NCI-H2196 (cell line): ENCODE measurements around the gene ACVRL1.

Source experiments
- DNase-seq: peaks from one replicate; lab custom pipeline; 2025; ENCODE audit not compliant: unreplicated experiment; lab: John Stamatoyannopoulos, UW

ACVRL1 gene

DNA sequence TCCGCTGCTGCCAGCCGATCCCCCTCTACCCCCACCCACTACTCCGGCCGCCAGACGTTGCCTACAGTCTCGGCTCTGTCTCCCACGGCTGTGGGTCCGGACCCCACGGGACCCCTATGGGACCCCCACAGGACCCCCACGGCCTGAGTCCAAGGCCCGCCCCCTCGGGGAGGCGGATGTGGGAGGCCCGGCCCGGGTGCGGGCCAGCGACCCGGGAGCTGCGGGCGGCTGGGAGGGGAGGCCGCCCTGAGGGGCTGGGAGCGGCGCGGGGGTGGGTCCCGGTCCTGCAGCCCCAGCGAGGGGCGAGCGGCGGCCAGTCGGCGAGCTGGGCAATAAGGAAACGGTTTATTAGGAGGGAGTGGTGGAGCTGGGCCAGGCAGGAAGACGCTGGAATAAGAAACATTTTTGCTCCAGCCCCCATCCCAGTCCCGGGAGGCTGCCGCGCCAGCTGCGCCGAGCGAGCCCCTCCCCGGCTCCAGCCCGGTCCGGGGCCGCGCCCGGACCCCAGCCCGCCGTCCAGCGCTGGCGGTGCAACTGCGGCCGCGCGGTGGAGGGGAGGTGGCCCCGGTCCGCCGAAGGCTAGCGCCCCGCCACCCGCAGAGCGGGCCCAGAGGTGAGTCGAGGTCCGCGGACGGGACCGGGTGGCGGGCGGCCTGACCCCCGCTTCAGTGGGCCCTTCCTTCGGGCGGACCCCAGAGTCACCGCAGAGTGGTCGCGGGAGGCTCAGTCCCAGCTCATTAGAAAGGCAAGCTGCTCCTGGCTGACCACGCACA lies at the start of gene ACVRL1:
Gene ACVRL1 (plus strand): TSS at position 422 of the 773 bp plus-strand sequence. CDS start 4,971 bp downstream, outside the sequence.
- no peak for DNase-seq

DNA sequence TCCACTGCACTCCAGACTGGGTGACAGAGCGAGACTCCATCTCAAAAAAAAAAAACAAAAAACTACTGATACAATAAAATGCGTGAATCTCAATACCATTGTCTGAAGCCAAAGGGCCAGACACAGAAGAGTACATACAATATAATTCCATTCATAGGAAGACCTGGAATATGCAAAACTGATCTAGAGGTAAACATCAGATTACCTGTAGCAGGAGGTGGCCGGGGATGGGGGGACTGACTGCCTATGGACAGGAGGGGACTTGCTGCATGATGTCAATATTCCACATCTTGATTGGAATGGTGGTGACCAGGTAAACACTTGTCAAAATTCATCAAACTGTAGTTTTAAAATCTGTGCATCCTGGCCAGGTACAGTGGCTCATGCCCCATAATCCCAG lies 46.3 kb upstream of the ACVRL1 start:
- DNase-seq, result no peak

DNA sequence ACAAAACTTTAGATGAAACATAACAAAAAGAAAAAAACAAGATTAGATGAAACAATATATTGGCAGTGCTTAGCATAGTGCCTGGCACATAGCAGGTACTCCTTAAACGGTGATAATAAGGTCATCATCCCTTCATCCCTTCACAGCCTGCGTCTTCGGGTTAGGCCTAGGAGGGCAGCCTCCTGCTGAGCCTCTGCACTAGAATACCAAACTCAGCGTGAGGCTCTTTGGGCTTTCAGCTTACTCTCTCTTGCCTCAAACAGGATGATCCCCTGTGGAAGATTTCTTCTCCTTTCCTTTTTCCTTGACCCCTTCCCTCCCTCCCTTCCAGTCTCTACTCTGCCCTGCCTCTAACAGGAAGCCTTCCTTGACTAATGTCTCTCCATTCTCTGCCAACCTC lies 44.4 kb upstream of the ACVRL1 start:
- no peak for DNase-seq

DNA sequence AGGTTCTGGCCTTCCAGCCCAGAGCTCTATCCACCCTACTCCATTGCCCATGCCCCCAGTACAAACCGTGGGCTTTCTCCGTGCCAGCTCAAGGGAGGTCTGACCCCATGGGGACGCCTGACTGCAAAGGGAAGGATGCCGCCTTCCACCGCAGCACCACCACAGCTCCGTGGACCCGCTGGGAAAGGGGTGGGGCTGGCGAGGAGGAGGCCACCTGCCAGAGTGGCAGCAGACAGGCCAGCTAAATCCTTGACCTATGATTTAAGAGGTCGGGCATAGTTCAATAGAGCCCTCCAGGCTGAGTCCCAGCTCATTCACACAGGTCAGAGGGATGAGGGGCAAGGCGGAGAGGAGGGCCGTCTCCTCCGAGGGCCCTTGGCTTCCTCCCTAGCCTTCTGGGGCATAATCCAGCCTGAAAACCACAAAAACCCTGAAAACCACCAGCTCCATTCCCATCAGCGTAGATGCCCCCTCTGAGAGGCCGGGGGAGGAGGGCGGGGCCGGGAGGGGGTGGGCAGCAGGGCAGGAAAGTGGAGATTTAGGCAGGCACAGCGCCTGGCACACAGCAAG lies 43.9 kb upstream of the ACVRL1 start:
- no peak for DNase-seq

DNA sequence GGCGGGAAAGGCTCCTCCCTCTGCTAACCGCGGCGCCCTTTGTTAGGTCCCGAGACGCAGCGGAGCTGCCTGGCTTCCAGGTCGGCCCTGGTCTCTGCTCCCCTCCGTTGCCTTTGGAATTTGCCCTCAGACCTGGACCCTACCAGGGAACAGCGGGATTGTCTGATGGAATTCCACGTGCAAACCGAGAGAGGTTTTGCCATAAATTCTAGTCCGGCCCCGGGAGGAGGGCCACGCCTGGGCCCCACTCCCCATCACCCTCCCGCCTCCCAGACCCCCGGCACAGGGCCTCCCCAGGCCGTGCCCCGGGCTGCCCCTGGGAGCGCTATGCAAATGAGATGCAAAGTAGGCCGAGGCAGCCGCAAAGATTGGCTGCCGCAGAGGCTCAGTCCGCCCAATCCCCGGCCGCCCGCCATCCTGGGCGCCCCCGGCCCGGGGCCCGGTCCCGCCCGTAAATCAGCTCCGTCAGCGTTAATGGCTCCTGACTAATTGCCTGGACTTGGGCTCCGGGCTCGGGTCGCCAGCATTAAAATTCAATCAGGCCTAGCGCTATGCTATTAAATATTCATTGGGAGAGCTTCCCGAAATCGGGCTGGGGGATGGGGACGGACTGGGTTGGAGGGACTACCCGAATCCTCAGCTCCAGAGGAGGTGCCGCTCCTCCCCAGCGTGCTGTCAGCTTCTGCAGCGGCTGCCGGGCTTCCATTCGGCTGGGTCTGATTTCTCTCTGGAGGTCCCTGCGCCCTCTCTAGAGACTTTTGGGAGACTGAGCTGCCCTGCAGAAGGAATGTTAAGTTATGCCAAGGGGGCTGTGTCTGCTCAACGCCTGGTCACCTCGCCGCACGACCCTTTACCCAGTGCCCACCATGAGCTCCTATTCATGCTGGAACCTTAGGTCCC lies 43.1 kb upstream of the ACVRL1 start:
- no peak for DNase-seq

DNA sequence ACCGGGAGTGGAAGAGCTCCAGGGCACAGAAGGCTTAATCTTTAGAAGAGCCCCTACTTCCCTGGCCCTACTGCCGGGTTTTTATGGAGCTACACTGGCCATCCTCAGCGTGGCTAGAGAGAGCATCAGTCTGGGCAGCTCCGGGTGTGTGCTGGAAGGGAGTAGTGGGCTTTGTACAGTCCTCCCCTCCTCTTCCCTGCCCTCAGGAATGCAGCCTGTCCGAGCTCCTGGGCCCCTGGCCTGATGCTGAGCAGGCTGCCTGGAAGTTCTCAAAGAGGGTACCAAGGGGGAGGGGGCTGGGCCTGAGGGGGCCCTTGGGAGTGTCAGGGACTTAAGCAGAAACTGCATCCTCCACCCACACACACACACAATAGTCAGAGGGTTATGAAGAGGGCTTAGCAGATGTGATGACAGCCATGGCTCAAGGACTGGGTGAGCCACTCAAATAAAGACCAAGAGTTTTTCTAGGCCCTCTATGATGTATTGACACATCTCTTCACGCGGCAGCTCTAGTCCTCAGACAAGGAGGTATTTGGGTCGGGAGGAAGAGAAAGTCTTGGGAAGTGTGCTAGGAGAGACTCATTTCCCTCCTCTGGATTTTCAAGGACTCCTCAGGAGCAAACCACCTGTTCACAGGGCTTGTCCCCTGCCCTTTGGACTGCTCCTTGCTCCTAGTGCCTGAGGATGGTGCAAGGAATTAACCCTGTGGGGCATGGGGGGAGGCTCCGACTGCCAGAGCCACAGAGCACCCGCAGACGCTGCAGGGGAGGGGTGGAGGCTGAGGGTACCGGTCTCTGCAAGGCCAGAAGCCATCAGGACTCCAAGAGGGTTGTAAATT lies 42.3 kb upstream of the ACVRL1 start:
- no peak for DNase-seq

DNA sequence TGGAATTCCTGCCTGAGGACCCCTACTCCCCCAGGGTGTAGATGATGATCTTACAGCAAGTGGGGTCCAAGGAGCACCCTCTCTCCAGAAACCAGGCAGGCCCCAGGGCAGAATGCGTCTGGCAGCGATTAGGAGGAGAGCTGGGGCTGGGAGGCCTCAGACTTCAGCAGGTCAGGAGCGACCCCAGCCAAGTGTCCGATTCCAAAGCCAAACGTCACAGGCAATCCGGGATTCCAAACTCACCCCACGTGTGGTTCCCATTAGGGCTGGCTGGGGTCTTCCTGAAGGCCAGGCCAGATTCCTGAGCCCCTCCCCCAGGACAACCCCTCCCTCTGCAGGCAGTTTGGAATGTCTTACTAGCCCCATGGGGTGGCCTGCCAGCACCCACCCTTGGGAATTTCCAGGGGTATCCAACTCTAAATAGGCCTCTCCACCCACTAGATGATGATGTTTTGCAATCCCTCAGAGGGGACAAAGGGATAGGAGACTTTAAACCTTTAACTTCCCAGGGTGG lies 41.5 kb upstream of the ACVRL1 start:
- DNase-seq, result no peak

DNA sequence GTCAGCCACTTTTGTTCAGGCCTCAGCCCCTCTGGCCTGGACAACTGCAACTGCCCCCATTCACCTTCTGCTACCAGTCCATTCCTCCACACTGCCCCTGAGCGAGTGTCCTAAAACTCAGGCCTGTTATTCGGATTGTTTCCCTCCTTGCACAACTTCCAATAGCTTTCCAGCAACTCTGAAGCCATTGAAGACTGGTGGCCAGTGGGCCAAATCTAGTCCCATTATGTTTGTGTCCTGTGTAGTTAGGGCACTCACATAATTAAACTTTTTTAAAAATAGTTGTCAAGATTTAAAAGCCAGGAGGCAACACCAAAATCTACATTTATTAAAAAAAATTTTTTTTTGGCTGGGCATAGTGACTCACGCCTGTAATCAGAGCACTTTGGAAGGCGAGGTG lies 41.0 kb upstream of the ACVRL1 start:
- no peak for DNase-seq

DNA sequence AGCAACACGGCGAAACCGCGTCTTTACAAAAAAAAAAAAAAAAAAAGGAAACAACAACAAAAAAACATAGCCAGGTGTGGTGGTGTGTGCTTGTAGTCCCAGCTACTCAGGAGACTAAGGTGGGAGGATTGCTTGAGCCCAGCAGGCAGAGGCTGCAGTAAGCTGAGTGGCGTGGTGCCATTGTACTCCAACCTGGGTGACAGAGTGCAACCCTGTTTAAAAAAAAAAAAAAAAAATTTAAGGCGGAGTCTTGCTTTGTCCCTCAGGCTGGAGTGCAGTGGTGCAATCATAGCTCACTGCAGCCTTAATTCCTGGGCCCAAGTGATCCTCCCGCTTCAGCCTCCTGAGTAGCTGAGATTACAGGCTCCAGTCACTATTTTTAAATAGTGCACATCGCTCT lies 40.5 kb upstream of the ACVRL1 start:
- no peak for DNase-seq

DNA sequence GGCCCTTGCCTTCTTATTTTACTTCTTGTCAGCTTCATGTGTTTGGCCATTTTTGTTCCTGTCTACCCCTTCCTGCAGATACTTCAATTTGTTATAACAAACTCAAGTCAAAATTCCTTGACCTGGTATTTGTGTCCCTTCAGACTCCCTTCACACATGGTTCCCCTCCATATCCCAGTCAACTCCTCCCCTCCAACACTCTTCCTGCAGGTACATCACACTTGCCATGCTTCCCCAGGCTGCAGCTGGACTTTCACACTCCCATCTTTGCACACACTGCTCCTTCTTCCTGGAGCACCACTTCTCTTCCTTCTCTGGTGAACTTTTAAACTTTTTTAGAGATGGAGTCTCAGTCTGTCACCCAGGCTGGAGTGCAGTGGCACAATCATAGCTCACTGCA lies 39.9 kb upstream of the ACVRL1 start:
- DNase-seq, result no peak

DNA sequence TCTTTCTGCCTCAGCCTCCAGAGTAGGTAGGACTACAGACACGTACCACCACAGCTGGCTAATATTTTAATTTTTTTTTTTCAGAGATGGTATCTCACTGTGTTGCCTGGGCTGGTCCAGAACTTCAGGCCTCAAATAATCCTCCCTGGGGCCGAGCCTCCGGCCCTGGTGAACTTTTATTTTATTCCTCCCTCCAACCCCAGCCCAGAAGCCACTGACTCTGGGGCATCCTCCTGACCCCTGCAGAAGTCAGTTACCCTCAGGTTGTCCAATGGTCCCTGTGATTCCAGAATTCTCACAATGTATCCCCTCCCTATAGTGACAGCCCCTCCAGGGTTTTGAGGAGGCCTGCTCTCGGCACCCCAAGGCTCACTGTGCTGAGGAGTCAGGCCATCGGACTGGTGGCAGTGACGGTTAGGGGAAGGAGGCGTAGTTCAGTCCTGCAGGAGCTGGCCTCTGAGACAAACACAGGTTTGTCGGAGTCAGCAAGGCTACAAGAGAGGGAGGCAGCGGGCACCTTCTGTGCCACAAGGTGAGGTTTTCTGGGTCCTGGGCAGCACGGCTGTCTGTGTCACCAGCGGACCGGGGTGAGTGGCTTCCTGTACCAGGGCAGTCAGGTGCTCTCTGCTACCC lies 39.4 kb upstream of the ACVRL1 start:
- no peak for DNase-seq

DNA sequence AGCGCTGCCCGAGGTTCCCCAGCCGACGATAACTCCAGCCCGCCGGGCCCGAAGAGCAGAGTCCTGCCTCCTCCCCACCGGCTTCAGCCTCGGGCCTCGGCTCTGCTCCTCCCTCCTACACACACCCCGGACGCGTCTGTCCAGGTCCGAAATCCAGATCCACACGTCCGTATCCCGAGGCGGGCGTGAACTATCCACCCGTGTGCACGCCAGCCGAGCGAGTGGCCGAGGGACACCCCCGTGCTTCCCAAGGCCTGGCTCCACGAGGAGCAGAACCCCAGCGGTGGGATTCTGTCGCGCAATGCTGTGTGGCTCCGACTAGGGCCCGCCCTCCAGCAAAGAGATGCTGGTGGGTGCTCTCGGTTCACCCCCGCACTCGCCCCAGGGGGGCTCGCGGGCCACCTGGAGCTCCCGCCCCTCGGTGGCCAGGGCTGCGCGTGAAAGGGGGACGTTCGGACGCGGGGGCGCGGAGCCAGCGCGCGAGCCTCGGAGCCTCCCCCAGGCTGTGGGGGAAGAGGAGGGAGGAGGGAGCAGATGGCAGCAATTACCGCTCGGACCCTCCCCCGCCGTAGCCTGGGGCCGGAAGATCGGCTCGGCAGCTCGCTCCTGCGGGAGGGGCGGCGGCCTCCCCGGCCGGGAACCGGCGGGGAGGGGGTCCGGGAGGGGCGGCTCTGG lies 38.3 kb upstream of the ACVRL1 start:
- DNase-seq, result no peak

DNA sequence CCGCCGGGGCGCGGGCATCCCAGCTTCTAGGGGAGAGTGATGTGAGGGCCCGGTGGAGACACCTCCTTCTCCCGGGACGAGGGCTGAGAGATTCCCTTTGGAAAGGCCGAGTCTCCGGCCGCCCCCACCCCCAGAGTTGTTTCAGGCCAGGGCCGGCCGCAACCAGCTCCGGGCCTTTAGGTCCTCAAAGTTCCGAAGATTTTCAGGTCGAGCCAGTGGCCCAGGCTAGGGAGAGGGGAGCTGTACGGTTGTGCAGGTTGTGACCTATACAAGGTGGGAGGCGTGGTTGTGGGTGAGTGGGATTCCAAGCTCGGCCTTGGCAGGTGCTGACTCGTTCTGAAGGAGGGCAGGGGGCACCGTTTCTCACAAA lies 37.8 kb upstream of the ACVRL1 start:
- no peak for DNase-seq

DNA sequence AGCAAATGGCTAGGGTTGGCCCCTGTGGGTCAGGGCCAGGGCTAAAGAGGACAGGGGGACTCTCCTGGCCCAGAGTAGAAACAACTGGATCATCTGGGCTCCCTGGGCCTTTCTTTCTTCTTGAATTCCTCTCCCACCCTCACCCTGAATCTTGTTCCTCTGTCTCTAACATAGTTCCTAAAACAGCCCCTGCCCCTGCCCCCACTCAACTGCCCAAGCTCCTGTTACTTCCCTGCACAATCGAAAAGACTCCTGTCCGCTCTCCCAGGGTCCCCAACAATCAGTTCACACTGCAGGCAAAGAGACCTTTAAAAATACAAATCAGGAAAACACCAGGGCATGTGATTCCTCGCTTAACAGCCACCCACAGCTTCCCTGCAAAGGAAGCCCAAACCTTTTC lies 37.4 kb upstream of the ACVRL1 start:
- DNase-seq, result no peak

DNA sequence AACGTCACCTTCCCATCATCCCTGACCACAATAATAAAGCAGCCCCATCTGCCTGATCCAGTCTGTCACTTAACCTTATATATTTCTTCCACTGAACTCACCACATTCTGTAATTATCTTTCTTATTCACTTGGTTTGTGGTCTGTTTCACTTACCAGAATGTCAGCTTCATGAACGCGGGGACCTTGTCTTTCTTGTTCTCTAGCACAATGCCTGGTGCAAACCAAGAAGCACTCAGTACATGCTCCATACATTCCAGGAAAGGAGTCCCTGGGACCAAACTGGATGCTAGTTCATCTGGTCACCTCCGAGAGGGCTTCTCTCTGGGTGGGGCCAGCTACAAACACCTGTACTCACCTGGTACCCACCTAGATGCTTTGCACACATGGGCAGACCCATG lies 36.8 kb upstream of the ACVRL1 start:
- DNase-seq, result no peak

DNA sequence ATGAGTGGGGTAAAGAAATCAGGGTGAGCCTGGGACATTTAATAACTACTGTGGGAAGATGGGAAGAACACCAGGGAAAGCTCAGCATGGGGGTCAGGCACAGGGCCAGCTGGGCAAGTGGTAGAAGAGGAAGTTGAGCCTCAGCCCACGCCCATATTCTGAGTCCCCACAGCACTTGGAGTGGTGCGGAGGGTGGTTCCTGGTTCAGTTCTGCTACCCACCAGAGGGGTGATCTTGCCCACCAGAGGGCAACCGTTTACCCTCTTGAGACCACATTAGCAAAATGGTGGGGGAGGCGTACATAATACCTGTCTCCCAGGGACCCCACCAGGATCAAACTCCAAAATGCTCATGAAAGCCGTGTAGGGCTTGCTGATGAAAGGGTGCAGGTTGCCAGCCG lies 36.2 kb upstream of the ACVRL1 start:
- DNase-seq, result no peak

DNA sequence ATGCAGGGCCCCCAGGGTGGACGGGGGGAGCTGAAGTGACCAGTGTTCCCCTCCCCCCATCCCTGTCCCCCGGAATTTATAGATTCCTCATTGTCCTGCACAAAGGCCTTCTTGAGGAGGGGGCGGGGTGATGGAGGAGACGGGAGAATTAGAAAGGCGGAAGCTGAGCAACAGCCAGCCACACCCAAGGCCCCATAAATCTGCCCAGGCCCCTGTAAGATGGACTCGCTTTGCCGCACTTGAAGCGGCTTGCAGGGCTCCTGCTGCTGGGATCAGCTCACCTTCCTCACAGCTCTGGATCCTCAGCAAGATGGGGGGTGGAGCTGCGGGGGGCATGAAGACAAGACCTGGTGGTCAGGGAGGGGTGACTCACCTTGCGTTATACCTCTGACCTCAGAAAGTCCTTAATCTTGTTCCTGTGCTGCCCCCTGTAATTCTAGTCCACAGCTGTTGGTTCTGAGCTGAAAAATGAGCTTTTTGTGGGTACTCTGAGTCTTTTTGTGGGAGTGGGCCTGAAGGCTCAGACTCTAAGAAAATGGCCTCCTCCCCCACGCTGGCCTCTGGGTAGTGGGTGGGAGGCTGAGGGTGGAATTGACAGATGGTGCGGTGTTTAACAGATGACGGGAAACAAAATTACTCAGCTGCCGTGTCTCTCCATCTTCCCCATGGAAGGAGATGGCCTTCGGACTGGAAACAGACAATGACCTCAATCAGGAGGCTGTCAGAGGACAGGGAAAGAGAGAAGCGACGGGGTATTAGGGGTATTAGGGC lies 35.2 kb upstream of the ACVRL1 start:
- no peak for DNase-seq

DNA sequence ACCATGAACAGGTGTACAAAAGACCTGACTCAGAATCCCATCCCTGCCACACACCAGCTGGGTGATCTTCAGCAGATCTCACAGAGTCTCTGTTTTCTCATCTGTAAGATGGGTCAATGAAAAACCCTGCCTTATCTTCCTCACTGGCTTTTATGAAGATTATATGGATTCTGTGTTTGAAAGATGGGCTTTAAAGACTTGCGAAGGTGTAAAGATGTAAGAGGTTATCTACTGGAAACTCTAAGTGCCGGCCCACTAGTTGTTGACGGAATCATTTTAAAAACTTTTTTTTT lies 34.7 kb upstream of the ACVRL1 start:
- no peak for DNase-seq

DNA sequence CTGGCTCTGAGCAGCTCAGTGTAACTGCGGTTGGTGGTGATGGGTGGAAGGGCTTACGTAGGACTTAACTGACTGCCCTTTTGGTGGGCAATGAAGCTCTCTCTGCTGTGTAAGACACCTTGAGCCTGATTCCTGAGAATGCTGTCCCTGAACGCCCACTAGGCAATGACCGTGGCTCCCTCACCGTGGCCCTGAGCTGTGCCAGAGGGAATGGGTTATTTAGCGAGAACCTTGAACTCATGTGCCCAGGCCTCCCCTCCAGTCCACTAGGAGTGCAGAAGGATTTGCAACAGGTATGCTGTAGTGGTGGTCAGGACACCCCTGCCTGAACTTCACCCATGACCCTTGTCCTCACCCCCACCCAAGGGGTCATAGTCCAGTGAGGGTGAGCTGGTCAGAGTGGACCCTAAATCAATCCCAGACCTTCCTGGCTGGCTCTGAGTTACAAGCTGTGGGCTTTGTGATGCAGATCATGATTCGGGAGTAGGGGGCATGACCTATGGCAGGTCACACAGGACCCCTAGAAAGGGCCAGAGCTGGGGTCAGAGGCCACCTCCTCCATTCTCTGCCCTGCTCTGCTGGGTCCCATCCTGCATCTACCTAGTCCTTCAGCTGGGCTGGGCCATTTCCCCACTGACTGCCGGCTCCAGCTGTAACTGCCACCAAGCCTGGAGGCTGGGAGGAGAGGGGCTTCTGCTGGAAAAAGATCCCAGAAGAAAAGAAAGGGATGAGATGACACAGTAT lies 33.9 kb upstream of the ACVRL1 start:
- no peak for DNase-seq
